ENCODE measurements around the gene SNTN.

SNTN gene

DNA sequence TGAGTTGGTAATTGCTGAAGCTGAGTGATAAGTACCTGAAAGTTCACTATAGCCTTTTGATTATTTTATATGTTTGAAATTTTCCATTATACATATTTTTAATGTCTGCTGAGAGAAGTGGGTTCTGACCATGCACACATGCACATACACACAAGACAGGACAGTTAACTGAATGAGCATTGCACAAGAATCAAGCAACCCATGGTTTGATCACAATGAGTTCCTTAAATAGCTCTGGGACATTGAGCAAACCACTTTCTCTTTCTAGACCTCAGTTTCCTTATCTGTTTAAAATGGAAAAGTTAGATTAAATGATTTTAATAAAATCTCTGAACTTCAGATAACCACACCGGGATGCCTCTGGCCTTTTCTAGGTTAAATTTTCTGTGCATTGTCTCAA is 26.7 kb downstream of the SNTN start:
- peak; percentile 6 for DNase-seq

DNA sequence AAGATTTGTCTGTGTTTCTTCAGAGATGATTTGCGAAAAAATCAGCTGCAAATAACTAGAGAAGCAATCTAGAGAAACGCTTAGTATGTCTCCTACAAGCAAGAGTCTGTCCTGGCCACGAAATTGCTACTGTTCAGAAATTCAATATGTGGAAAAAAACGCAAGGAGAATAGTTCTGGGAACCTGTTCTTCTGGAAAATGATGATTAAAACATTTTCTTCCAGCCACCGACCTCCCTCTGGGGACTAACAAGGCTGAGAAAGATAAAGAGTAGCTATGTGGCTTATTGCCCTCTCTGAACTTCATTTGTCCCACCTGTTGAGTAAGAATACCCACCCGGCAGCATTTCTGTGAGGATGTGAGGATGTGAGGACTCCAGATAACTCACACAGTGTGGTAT is 31.6 kb downstream of the SNTN start:
- DNase-seq: no peak

DNA sequence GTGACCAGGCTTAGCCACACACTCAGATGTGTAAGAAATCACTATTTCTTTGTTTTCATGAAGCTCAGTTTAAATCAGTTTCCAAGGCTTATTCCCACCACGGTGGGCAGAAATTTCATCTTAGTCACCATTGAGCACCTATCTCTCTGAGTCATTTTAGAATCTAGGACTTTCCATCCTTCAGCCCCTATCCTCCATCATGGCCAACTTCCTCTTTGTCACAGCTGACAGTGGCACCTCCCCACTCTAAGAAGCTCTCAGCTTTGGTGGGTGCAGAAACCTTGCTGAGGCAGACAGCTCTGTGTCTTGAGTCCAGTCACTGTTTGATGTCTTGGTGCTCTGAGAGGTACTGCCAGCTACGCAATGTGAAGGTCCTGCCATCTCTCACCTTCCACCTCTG is 32.9 kb downstream of the SNTN start:
- DNase-seq: no peak

DNA sequence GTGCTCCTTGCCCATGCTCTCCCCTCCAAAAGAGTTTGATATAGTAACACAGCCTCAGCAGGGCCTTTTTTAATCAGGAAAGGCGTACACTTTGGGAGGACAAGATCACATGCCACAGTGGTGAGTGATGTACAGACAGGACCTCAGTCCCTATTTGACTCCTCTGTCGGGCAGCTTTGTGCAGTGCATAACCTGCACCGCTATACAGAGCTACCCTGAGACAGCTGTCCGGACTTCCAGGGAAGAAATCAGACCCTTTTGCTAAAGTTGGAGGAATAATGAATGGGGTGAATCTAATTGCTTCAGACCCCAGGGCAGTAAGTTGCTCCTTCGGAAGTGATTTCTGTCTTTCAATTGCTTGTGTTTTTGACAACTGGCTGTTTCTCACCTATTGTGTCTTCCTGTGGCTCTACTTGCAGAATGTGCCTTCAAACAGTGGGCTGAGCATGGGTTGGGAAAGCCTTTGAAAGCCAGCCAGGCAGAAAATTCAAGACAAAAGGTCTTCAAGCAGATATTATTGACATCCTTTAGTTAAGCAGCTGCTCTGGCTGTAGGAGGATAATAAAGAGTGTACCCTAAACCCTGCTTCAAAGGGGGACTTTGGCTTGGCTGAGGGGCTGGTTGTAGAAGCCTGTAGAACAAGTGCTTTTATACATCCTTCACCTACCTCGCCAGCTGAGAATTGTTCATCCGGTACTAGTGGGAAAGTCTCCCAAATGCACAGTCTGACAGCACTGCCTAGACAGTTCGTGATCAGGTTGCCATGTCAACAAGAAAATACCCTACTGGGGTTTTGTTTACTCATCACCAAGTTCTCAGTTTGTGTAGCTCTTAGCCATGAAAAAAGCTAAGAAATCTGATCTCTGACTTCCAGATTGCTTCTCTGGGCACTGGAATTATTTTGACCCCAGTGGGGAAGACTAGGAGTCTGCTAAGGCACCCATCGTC is 35.1 kb downstream of the SNTN start:
- no peak for DNase-seq

DNA sequence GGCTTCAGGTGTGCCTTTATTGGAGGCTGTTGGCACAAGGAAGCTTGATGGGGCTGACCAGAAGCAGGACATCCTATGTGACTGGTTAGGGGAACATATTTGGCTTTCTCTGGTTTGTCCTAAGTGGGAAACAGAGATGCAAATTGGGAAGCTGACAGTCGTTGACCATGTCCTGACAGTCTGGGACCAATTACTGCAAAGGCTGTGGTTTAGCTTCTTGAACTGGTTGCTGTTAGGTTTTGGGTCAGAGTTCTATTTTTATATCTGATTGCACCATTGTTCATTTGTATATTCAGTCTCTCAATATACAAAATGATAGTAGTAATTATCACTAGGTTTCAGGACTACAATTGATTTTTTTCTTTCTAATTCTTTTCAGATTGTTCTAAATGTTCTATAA is 36.8 kb downstream of the SNTN start:
- no peak for DNase-seq

DNA sequence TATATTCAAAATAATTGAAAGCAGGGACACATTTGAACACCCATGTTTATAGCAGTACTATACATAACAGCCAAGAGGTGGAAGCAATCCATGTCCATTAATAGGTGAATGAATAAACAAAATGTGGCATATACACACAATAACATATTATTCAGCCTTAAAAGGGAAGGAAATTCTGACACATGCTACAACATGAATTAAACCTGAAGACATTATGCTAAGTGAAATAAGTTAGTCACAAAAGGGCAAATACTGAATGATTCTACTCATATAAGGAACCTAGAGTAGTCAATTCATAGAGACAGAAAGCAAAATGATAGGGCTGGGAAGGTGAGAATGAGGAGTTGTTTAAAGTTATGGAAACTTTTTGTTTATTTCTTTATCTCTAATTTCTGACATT is 40.9 kb downstream of the SNTN start:
- DNase-seq: no peak

DNA sequence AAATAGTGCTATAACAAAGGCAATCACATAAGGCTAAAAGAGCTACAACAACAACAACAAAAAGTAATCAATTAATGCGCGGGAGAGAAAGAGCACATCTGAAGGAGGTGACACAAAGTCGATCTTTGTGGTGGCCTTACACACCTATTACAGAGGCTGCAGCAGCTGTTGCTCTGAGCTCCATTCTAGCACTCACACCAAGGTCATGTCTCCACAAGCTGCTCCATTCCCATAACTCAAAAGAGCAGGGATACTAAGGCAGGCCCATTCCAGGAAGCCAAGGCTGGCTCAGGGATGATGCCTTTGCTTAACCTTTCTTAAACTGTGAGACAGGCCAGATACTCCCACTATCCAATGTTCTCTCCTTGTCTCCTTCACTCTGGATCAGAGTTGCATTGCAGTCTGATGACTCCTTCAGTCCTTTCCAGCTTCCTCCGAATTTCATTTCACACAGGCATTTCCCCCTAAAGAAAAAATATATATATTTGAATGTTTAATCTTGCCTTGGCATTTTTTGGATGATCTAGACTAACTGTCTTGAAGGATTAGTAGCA is 52.7 kb downstream of the SNTN start:
- no peak for DNase-seq

DNA sequence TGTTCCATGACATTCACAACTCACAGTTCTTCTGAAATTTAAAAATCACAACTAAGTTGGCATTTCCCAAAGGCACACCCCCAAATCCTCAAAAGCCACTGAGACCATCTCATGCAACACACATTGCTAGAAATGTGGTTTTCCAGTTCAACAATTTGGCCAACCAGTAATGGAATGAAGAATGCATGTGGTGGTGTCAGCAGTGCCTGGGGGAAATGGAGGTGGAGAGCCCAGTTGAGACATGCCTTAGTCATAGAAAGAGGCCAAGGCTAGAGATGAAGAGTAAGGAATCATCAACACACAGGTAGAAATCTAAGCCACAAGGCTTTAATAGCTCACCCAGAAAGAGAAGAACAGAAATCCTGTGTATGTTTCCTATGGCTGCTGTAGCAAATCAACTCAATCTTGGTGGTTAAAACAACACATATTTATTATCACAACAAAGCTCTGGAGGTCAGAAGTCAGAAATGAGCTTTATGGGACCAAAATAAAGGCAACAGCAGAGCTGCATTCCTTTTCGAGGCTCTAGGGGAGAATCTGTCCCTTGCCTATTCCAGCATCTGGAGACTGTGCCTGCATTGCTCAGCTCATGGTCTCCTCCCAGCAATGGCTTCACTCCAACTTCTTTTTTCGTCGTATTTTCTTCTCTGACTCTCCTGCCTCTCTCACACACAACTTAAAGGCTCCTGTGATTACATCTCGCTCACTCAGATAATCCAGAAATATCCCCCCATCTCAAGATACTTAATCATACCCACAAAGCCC is 54.0 kb downstream of the SNTN start:
- no peak for DNase-seq

DNA sequence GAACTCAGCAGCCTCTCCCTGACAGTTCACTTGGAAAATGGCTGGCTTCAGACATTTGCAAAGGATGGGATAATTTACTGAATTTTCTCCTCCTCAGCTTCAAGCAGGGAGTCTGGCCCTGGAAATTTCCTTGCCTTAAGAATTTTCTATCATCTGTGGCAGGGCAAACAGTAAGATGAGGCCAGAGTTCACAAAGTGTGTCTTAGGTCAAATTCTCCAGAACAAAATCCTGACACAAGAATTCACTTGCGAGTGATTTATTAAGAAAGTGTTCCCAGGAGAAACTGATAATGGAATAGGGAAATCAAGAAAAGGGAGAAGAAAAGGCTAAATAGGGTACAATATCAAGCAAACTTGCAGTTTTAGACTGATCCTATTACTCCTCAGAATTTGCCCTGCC is 55.3 kb downstream of the SNTN start:
- no peak for DNase-seq

DNA sequence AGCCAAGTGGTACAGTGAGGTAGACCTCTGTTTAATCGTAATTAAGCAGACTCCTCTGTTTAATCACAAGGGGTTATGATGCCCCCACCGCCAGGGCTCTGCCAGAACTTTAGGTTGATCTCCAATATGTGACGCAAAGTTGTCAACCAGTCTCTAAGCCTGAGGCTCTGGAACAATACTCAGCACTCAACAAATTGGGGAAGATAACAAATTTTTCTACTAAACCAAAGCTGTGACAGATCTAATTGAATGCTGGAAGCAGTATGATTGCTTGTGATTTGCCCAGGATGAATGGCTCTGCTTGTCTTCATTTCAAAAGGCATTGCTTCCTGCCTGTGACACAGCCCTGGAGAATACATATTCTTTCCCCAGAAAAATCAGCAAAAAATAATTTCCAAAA is 57.1 kb downstream of the SNTN start:
- DNase-seq: no peak
